SK-MEL-5 (cell line): Measurements from ENCODE around the gene UFSP1. TPM values are rescaled to one million over a fixed set of nuclear protein-coding genes. Genes with fewer than 3 reads are reported as not detected.

Source experiments
- DNase-seq: peaks from one replicate; pipeline ENCODE4 v3.0.0-alpha.2; 2016; ENCODE audit warnings: low read depth, low spot score
- in situ Hi-C: cut with HindIII; loops from 2 replicates; pipeline ENCODE4 v1.10.0; 2016; ENCODE audit warnings: low sequenced_read_pairs, high pct_unique_total_duplicates, low pct_unique_long_range_greater_than_20kb
- small RNA-seq, 2 experiments: library from RNA; depleted of rRNA; stranded (forward); fragments of <200 nt; gene quantifications; one replicate each; pipeline ENCODE3, GENCODE V24; 2014
- total RNA-seq: library from RNA; depleted of rRNA; stranded (reverse); fragments of >200 nt; shearing (Covaris generic); gene quantifications from 2 replicates; pipeline ENCODE4 v1.2.3, GENCODE V29; 2014; rRNA removed

UFSP1 gene
- total RNA-seq, 1 experiment from 2014 or later = 14.2 TPM

DNA sequence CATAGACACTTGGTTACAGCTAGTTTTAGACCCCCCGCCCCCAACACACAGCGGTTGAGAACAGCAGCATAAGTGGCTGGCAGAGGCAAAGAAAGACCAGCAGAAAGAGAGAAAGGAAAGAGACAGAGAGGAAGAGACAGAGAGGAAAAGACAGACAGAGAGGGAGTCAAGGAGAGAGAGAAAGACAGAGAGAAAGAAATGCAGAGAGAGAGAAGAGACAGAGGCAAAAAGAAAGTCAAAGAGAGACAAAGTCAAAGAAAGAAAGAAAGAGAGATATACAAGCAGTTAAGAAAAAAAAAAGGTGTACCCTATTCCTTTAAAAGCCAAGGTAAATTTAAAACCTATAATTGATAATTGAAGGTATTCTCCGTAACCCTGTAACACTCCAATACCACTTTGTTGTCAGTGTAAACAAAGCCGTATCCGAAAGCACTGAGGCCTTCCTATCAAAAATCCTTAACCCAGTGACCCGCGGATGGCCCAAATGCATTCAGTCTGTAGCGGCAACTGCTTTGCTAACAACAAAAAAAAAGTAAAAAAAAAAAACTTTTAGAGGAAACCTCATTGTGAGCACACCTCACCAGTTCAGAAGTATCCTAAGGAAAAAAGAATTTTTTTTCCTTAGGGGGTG is 48.9 kb downstream of the UFSP1 start:
- in situ Hi-C loops = no loop called here
- DNase-seq = no peak

- no peak for DNase-seq
- in situ Hi-C loops = no loop called here
Measured at GRCh38 chr7:100839361-100839760, 50.2 kb downstream of the UFSP1 start.

Small RNA genes within 50 kb of the gene (small RNA-seq; reads per million reads assigned to genes)
- 0 reads per million in 2 experiments for gene RN7SL549P
- 0 reads per million in 2 experiments for gene RPS29P15

Other genes with a start within 250 kb of the UFSP1 start
- gene TFR2, start 248.2 kb downstream of the UFSP1 start, total RNA-seq = 0.29 and 1.6 TPM in 2 replicates
- gene ACTL6B, start 233.3 kb downstream of the UFSP1 start, total RNA-seq = not detected in 2 replicates
- gene GNB2, start 216.0 kb downstream of the UFSP1 start, total RNA-seq = 43.7 and 47.7 TPM in 2 replicates
- 21.8 and 22.1 TPM in 2 replicates for gene GIGYF1, start 195.5 kb downstream of the UFSP1 start, total RNA-seq
- gene POP7, start 183.6 kb downstream of the UFSP1 start, total RNA-seq = 79.2 and 94.4 TPM in 2 replicates
- gene EPO, start 169.2 kb downstream of the UFSP1 start, total RNA-seq = 0.29 TPM in 1 of 2 replicates, not detected in the other
- not detected in 2 replicates for gene ZAN, start 156.1 kb downstream of the UFSP1 start, total RNA-seq
- gene EPHB4, start 62.2 kb downstream of the UFSP1 start, total RNA-seq = 37.3 and 45.2 TPM in 2 replicates
- 13.1 and 16.6 TPM in 2 replicates for gene SLC12A9, start 37.0 kb downstream of the UFSP1 start, total RNA-seq
- gene TRIP6, start 22.3 kb downstream of the UFSP1 start, total RNA-seq = 107 and 109 TPM in 2 replicates
- gene SRRT, start 14.6 kb downstream of the UFSP1 start, total RNA-seq = 42.2 and 49.8 TPM in 2 replicates
- 1.5 and 1.8 TPM in 2 replicates for gene ACHE, start 6.2 kb upstream of the UFSP1 start, total RNA-seq
- gene MUC3A, start 59.8 kb upstream of the UFSP1 start, total RNA-seq = not detected in 2 replicates
- gene MUC12, start 79.8 kb upstream of the UFSP1 start, total RNA-seq = not detected in 2 replicates
- not detected in 2 replicates for gene MUC17, start 130.4 kb upstream of the UFSP1 start, total RNA-seq
- gene TRIM56, start 195.8 kb upstream of the UFSP1 start, total RNA-seq = 6.9 and 7.5 TPM in 2 replicates
- 0.27 TPM in 1 of 2 replicates, not detected in the other for gene SERPINE1, start 237.4 kb upstream of the UFSP1 start, total RNA-seq